GM19238 (cell line): ENCODE results near the gene UBE2U.
"Not testable (repeated sequence)": the region's sequence is repeated elsewhere in the genome, so short reads cannot be mapped to it uniquely, and the experiment has no call there.

Source experiments
- DNase-seq: peaks from one replicate; pipeline ENCODE4 v3.0.0; 2011; ENCODE audit warnings: low spot score; ENCODE audit not compliant: insufficient read length

The UBE2U gene

DNA sequence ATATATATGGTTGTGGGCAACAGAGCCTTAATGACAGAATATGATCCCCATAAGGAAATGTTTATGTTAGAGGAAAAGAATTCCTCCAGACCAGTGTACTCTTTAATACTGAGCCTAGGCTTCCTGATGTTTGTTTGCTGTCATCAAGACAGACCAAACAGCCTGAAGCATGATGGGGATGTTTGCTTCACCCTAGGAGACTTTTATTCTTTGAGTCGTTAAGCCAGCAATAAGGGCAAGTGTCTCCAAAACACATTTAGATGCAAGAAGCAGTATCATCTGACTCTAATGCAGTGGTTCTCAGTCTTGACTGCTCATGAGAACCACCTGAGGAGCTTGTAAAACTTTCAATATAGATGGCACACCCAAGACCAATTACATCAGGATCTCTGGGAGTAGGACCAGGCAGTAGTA, 33.1 kb downstream of the UBE2U start:
- no peak for DNase-seq

DNA sequence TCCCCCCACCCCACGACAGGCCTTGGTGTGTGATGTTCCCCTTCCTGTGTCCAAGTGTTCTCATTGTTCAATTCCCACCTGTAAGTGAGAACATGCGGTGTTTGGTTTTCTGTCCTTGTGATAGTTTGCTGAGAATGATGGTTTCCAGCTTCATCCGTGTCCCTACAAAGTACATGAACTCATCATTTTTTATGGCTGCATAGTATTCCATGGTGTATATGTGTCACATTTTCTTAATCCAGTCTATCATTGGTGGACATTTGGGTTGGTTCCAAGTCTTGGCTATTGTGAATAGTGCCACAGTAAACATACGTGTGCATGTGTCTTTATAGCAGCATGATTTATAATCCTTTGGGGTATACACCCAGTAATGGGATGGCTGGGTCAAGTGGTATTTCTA, 36.1 kb downstream of the UBE2U start:
- DNase-seq: not testable (repeated sequence)

DNA sequence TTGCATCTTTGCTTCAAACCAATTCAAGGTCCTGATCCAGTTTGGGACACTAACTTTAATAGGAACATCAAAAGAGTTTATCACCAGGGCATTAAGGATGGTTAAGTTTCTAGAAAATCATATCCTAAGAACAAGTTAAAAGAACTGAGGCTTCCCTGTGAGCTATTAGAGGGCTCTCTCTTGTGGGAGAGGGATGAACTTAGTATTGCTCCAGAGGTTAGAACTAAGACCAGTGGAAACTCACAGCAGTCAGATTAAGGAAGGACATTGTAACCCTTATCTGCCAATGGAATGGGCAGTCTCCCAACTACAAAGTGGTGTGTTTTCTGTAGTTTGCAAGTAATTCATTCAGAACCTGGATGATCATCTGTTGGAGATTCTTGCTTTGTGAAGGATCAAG, 36.8 kb downstream of the UBE2U start:
- DNase-seq: no peak

DNA sequence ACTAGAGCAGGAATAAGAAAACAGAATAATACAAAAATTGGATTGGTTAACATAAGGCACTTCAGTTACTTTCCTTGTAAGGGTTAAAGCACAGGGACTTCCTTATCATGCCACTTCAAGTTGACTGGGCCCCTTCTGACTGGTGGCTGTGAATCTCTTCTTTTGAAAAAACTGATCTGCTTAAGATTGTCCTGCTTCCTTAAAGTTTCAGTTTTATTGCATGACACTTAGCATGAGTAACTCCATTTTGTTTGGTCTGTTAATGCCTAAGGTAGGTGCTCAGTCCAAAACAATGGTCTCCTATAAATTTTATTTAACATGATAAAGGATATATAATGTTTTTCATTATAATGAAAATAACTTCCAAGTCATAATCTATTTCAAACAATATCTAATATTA, 37.6 kb downstream of the UBE2U start:
- no peak for DNase-seq

DNA sequence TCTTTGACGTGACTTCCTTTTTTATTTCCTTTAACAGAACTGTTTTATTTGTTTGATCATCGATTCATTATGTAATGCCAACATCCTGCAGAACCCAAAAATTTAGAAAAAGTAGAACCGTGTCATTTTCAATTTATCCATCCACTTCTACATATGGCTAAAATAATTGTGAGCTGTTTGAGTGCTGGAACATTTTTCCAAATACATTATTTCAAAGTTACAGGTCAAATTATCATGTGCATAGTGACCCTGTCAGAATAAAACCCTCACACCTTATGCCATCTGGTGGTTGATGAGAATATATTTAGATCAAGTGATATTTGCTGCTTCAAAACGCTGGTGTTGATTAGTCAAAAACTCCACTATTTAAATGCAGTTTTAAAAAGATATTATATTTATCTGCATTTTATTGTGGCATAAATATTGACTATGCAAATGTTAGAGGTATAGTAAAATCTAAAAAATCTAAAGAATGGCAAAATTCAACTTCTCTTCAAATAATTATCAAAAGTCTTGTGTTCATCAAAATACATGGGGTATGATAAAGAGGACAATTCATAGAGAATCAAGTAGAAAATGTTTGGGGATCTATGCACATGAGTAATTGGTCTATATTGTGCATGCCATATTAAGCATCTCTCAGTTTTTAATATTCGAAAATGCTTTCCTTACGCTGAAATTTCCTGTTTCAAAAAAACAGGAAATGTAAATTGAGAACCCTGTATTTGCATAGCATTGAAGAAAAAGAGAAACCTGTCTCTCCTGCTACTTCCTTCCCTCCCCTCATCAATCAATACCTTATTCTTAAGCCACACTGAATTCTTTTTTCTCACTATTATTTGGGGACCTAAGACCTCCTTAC, 39.7 kb downstream of the UBE2U start:
- DNase-seq: no peak

DNA sequence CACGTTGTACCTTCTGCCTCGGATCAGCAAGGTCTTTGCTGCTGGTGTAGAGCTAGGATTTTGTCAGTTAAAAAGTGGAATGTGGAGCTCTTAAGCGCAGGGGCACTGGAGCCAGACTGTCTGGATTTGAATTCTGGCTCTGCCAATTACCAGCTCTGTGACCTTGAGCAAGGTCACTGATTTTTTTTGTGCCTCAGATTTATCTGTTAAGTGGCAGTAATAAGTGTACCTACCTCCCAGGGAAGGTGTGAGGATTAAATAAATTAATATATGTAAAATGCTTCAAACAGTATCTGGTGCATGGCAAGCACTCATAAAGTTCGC, 40.3 kb downstream of the UBE2U start:
- no peak for DNase-seq

DNA sequence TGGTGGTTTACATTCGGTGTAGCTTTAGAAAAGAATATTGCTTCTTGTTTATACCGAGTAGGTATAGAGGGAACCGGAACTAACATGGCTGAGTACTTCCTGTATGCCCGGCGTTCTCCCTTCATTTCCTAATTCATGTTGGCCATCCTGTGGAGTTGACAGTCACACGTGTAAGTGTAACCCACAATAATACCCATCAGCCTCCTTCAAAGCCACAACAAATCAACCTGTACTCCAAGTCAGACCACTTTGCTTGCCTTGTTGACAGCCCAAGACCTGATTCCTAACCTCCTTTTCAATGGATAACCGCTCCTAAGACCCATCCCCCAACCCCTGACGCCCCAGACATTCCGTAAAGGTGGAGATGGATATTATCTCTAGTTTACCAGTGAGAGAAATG, 42.1 kb downstream of the UBE2U start:
- DNase-seq: no peak

DNA sequence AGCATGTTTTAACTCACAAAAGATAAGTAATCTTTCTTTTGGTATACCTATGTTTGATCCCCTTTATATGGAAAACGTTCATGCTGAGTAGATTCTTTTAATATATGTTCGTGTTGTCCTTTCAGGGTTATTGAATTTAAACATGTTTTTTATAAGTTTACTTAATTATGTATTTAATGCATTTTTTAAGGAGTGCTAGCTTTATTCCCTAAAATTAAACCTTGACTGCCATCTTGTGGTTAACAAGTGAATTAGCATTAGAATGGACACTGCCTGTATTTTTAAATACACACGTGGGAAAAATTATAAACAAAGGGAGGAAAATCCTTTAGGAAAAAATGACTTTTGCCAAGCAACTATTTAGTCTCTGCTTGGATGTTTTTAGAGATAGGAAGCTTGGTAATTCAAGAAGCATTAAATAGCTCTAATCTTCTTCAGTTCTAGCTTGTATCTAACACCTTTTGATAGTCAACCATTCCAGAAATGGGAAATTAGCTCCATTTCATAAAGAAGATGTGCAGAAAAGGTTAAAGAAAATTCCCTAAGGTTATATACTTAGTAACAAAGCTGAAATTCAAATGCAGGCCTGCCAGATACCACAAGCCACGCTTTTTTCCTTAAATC, 43.0 kb downstream of the UBE2U start:
- DNase-seq: no peak

DNA sequence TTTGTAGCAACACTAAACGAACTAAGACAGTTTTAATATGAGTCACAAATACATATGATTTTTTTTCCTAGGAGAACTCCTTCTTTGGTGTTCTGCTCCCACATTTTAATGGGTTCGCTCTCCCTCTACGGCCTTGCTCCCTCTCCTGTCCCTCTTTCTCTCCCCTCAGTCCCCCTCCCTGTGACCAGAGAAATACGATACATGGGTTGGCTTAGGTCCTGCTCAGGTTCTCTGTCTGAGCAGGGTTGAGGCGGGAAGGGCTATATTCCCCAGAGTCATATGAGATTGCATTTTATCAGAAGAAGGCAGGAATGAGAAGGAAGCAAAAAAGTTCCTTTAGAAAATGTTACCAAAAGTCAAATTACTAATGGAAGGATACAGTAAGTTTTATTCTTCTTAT, 44.6 kb downstream of the UBE2U start:
- DNase-seq: no peak

DNA sequence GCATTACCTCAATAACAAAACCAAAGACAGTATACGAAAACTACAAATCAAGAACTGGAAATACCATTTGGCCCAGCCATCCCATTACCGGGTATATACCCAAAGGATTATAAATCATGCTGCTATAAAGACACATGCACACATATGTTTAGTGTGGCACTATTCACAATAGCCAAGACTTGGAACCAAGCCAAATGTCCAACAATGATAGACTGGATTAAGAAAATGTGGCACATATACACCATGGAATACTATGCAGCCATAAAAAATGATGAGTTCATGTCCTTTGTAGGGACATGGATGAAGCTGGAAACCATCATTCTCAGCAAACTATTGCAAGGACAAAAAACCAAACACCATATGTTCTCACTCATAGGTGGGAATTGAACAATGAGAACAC, 47.0 kb downstream of the UBE2U start:
- not testable (repeated sequence) for DNase-seq

DNA sequence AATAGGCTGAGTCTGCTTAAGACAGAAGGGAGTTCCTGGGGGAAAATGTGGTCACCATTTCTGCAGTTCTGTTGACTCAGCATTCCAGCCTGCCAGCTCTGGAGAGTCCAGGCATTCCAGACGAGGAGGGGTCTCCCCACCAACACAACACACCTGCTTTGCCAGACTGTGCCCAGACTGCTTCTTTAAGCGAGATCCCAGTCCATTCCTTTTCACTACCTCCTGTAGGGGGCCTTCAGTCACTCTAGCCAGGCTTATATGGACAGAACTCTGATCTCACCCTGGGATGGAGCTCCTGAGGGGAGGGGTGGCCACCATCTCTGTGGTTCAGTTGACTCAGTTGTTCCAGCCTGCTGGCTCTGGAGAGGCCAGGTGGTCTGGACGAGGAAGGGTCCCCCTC, 48.5 kb downstream of the UBE2U start:
- no peak for DNase-seq

DNA sequence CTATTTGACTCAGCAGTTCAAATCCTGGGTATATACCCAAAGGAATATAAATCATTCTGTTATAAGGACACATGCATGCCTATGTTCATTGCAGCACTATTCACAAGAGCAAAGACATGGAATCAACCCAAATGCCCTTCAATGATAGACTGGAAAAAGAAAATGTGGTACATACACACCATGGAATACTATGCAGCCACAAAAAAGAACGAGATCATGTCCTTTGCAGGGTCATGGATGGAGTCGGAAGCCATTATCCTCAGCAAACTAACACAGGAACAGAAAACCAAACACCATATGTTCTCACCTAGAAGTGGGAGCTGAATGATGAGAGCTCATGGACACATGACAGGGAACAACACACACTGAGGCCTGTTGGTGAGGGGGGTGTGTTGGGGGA, 53.8 kb downstream of the UBE2U start:
- DNase-seq: not testable (repeated sequence)

DNA sequence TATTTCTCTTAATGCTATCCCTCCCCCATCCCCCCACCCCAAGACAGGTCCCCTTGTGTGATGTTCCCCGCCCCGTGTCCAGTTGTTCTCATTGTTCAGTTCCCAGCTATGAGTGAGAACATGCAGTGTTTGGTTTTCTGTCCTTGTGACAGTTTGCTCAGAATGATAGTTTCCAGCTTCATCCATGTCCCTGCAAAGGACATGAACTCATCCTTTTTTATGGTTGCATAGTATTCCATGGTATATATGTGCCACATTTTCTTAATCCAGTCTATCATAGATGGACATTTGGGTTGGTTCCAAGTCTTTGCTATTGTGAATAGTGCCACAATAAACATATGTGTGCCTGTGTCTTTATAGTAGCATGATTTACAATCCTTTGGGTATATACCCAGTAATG, 55.0 kb downstream of the UBE2U start:
- not testable (repeated sequence) for DNase-seq

DNA sequence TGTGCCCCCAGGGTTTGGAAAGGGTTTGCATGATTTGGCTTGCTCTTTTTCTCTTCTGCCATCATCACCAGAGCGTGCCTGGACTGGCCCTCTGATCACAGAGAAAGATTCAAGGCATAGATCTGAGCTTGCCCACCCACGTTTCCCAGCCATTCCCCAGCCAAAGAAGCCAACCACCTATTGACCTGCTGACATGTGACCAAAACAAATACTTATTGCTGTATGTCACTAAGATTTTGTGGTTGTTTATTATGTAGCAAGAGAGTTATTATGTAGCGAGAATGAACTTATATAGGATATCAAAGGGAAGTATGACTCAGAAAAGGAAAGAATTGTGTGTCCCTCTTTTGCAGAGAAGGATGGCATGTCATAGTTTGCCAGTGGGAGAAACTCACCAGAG, 59.9 kb downstream of the UBE2U start:
- no peak for DNase-seq

DNA sequence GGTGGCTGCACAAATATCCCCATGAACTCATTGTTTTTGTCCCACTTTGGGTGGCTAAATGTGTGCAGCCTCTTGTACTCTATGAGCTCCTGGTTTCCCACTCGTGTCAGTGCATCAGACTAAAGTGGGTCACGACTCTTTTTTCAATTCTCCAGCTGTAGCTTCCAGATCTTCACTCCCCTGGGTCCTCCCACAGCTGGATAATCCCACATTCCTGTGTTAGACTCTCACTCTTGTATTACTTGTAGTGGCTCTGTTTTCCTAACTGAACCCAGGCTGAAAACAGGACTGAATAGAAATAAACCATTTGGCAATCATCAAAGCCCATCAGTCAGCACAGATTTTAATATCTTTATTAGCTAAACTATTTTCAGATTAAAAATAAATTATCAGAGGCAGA, 60.4 kb downstream of the UBE2U start:
- DNase-seq: no peak

DNA sequence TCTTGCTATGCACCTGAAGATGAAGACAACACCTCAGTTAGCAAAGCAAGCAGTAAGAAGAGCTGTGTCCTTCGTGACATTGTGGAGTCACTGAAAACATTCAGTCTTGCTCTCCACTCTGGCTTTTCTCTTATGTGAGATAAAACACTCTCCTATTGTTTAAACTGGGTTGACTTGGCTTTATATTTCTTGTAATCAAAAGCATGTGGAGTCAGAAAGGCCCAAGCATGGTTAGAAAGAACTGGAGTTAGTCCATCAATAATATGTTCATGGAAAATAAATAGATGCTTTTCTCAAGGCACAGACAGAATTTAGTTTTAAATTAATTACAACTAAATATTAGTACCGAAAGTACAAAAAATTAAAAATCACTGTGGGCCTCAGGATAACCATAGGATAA, 61.7 kb downstream of the UBE2U start:
- no peak for DNase-seq

DNA sequence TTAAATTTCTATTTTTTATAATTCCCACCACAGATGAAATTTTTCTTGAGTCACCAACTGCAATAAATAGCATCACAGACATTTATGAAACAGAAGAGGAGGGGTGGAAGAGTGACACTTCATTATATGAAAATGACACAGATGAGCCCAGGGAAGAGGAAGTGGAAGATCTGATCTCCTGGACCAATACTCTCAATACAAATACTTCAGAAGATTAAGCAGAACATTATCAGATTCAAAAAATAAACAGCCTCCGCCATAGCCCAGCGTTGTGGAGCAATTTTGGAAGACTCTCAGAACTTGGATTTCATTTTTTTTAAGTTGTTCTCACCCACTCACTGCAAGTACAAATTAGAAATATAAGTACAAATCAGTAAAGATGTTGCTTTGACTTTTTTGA, 63.6 kb downstream of the UBE2U start:
- DNase-seq: no peak

DNA sequence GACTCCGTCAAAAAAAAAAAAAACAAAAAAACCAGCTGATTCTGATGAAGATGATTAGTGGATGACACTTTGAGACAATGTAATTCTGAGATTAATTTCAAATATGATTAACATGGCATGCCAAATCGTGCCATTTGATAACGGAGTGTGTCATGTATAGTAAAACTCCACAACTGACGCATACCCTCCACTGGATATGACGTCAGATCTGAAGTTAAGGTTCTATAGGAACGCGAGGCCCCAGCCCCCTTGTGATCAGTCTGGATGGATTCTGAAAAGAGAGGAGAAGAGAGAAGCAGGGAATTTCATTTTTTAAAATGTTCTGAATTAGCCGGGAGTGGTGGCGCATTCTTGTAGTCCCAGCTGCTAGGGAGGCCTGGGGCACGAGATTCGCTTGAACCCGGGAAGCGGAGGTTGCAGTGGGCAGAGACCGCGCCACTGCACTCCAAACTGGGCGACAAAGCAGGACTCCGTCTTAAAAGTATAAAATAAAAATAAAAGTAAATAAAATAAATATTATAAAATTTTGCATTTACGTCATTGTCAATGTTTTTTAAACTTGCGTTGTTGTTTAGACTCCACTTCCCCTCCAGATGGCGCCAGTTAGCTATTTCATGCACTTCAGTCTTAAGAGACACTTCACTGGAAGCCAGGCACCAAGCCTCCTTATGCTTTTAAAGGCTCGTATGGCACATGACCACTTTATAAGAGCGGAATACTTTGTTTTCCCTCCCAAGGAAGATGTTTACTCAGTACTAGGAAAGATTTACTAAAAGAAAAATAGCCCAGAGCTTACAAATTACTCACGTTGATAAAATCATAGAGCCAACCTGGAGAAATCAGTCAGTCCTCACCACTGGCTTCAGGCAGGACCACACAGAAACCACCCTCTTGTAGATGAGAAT, 65.5 kb downstream of the UBE2U start:
- peak; percentile 27 for DNase-seq

DNA sequence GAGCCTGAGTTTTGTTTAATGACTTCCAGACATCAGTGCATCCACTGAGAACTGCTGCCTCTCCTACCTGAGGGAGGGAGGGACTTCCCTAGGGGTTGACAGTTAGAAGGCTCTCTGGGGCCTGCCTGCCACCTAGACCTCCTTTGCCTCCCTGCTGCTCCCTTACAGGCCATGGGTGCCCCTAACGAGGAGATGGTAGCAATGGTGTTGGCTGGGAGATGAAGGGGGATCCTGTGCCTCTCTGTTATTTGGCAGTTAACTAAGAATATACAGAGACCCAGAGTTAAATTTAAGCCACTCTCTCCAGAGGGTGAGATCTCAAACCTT, 66.1 kb downstream of the UBE2U start:
- DNase-seq: no peak

DNA sequence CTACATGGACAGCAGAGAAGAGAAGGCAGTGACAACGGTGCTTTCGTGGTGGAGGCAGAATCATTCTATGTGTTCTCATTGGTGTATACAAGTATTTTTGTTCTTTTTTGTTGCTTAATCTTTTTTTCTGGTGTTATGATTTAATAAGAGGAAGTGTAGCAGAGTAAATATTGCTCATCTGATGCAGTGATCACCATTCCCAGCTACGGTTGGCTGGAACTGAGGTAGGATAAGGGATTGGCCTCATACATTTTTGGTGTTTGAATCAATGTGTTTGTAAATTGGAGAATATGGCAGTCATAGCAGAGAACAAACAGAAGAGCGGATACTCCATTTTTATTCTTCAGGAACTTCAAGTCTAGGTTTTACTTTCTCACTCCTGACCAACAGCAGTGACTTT, 76.6 kb downstream of the UBE2U start:
- no peak for DNase-seq

DNA sequence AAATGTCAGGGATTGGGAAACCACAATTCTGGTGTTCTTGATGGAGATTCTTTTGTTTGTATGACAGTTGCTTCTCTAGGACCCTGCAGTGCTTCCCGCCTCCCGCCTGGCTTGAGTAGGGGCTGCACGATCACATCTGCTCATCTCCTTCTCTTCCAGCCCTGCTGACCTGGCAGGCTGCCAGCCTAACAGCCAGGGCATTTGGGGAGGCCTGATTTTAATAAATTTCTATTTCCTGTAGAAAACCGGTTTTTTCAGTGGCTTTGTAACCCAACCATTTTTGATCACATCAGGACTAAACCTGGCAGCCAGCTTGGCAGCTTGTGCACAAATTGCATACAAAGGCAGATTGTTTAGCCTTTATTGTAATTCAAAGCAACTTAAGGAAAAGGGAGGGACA, 78.9 kb downstream of the UBE2U start:
- no peak for DNase-seq

DNA sequence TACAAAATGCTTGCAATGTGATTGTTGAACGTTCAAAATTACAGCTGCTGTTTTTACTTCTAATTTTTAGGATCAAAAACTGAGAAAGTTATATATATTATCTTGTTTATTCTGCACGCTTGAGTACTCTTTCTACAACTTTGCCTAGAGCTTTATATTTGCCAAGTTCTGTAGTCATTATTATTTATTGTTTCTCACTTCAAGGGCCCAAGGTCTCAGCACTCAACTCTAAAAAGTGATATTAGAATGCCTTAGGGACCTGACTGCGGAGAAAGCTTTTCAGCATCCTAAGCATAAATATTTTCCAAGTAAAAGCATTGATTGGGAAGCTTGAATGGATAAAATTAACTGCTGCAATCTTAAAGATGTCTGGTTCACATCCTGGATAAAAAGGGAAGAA, 83.6 kb downstream of the UBE2U start:
- DNase-seq: no peak
